Measurements from ENCODE around the gene CYTL1. TPM values are rescaled to one million over a fixed set of nuclear protein-coding genes. Genes with fewer than 3 reads are reported as not detected.

Gene CYTL1
- polyA plus RNA-seq, 1 donor (not counting 4 experiments of a cell fraction or from before 2014, with no cell fraction given) = 0.30 TPM

DNA sequence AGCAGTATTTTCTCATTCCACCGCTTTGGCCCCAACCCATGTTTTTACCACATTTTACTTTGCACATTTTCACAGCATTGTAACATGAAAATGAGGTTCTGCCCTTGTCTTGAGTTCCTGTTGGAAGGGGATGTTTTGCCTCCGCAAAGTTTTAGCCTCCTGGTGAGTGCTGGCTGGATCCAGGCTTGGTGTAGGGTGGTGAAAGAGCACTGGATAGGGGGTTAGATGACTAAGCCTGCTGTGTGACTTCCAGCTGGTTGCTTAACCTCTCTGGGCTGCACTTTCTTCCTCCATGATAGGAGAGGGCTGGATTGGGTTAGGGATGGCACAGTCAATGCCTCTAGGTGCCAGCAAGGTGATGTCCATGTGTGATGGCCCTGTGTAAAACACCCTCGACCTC, 28.9 kb downstream of the CYTL1 start:
- Histone ChIP-seq H3K9me1 (ENCODE audit: control insufficient read depth, extremely low read depth, insufficient read depth, low read length) (no peaks in the 10 kb centered on the region), H3K9ac (ENCODE audit: control insufficient read depth, extremely low read depth, insufficient read depth, low read length) (no peak overlapping the region), H3K27me3 (ENCODE audit: control insufficient read depth, extremely low read depth, insufficient read depth, low read length) (peaks cover 7% of the 10 kb centered on the region), H2AFZ (ENCODE audit: control insufficient read depth, low read length) (no peak overlapping the region), H4K20me1 (ENCODE audit: control insufficient read depth, extremely low read depth, insufficient read depth, low read length) (no peaks in the 10 kb centered on the region), H3K36me3 (ENCODE audit: control insufficient read depth in 2 of 2, extremely low read depth in 1 of 2, insufficient read depth in 2 of 2, low read length in 2 of 2) (no peaks in the 10 kb centered on the region), H3K4me2 (ENCODE audit: control insufficient read depth, extremely low read depth, insufficient read depth, low read depth, low read length) (no peak overlapping the region), H3K4me3 (ENCODE audit: control insufficient read depth in 2 of 3, extremely low read depth in 1 of 3, insufficient read depth in 2 of 3, low read depth in 1 of 3, low read length in 3 of 3) (no peak overlapping the region), H3K4me1 (ENCODE audit: control insufficient read depth, extremely low read depth, insufficient read depth, low read length) (peaks cover 2% of the 10 kb centered on the region), H3K79me2 (ENCODE audit: control insufficient read depth, insufficient read depth, low read length) (no peaks in the 10 kb centered on the region), H3K9me3 (ENCODE audit: control insufficient read depth, low read depth, low read length) (no peaks in the 10 kb centered on the region), H3K27ac (ENCODE audit: control insufficient read depth, insufficient read depth, low read length) (no peak overlapping the region)
- no peak for FAIRE-seq
- TF ChIP-seq, protein P1, sequence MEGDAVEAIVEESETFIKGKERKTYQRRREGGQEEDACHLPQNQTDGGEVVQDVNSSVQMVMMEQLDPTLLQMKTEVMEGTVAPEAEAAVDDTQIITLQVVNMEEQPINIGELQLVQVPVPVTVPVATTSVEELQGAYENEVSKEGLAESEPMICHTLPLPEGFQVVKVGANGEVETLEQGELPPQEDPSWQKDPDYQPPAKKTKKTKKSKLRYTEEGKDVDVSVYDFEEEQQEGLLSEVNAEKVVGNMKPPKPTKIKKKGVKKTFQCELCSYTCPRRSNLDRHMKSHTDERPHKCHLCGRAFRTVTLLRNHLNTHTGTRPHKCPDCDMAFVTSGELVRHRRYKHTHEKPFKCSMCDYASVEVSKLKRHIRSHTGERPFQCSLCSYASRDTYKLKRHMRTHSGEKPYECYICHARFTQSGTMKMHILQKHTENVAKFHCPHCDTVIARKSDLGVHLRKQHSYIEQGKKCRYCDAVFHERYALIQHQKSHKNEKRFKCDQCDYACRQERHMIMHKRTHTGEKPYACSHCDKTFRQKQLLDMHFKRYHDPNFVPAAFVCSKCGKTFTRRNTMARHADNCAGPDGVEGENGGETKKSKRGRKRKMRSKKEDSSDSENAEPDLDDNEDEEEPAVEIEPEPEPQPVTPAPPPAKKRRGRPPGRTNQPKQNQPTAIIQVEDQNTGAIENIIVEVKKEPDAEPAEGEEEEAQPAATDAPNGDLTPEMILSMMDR (optimal IDR thresholded peaks at IDR 0.05 in 1 of 3, IDR thresholded peaks at IDR 0.05 in 1 of 3, conservative IDR thresholded peaks at IDR 0.05 in 1 of 3; ENCODE audit: extremely low read depth in 1 of 3, insufficient read depth in 2 of 3, low read length in 3 of 3) = no peak
- no peak for TF ChIP-seq EZH2 (IDR thresholded peaks at IDR 0.05; ENCODE audit: low read length)
- dilution Hi-C loops (cut with MboI; ENCODE audit: extremely low pct_ligation_motif_present, low sequenced_read_pairs) = no loop called here
- DNase-seq (ENCODE audit: low read depth, low spot score) = no peak

- Histone ChIP-seq H3K4me3 (ENCODE audit: control insufficient read depth in 2 of 3, extremely low read depth in 1 of 3, insufficient read depth in 2 of 3, low read depth in 1 of 3, low read length in 3 of 3) (no peak overlapping the region), H2AFZ (ENCODE audit: control insufficient read depth, low read length) (no peak overlapping the region), H3K9me3 (ENCODE audit: control insufficient read depth, low read depth, low read length) (peaks cover 4% of the 10 kb centered on the region), H3K4me1 (ENCODE audit: control insufficient read depth, extremely low read depth, insufficient read depth, low read length) (no peaks in the 10 kb centered on the region), H4K20me1 (ENCODE audit: control insufficient read depth, extremely low read depth, insufficient read depth, low read length) (no peaks in the 10 kb centered on the region), H3K27me3 (ENCODE audit: control insufficient read depth, extremely low read depth, insufficient read depth, low read length) (no peaks in the 10 kb centered on the region), H3K9ac (ENCODE audit: control insufficient read depth, extremely low read depth, insufficient read depth, low read length) (no peak overlapping the region), H3K9me1 (ENCODE audit: control insufficient read depth, extremely low read depth, insufficient read depth, low read length) (no peaks in the 10 kb centered on the region), H3K79me2 (ENCODE audit: control insufficient read depth, insufficient read depth, low read length) (no peaks in the 10 kb centered on the region), H3K27ac (ENCODE audit: control insufficient read depth, insufficient read depth, low read length) (no peak overlapping the region), H3K36me3 (ENCODE audit: control insufficient read depth in 2 of 2, extremely low read depth in 1 of 2, insufficient read depth in 2 of 2, low read length in 2 of 2) (no peaks in the 10 kb centered on the region), H3K4me2 (ENCODE audit: control insufficient read depth, extremely low read depth, insufficient read depth, low read depth, low read length) (no peak overlapping the region)
- dilution Hi-C loops (cut with MboI; ENCODE audit: extremely low pct_ligation_motif_present, low sequenced_read_pairs) = no loop called here
- DNase-seq (ENCODE audit: low read depth, low spot score) = no peak
- TF ChIP-seq, protein P1 (optimal IDR thresholded peaks at IDR 0.05 in 1 of 3, IDR thresholded peaks at IDR 0.05 in 1 of 3, conservative IDR thresholded peaks at IDR 0.05 in 1 of 3; ENCODE audit: extremely low read depth in 1 of 3, insufficient read depth in 2 of 3, low read length in 3 of 3) = no peak
- TF ChIP-seq EZH2 (IDR thresholded peaks at IDR 0.05; ENCODE audit: low read length) = no peak
- no peak for FAIRE-seq
Measured at GRCh38 chr4:4989083-4989622, 30.1 kb downstream of the CYTL1 start.
